Measurements from ENCODE around the gene LRRC75B.
"Not testable (repeated sequence)": the region's sequence is repeated elsewhere in the genome, so short reads cannot be mapped to it uniquely, and the experiment has no call there.

Gene LRRC75B

GRCh38 chr22:24601217-24602104 lies 8.6 kb upstream of the LRRC75B start:
- peaks cover 8% of the 10 kb centered on the region; the same call in 1 of the 2 replicates for H3K4me1 ChIP-seq (ENCODE audit: control insufficient read depth, insufficient read depth, low read length)
- no peak overlapping the region for H3K9ac ChIP-seq (ENCODE audit: low read depth, low read length)
- no peak overlapping the region for H3K27ac ChIP-seq (ENCODE audit: low read depth, low read length)
- no peaks in the 10 kb centered on the region for H3K9me3 ChIP-seq (ENCODE audit: control insufficient read depth, insufficient read depth, low read length)
- H3K4me3 ChIP-seq (ENCODE audit: low read depth, low read length) = no peak overlapping the region
- H3K36me3 ChIP-seq (ENCODE audit: control insufficient read depth, insufficient read depth, low read length) = no peaks in the 10 kb centered on the region
- H3K27me3 ChIP-seq (ENCODE audit: control insufficient read depth, insufficient read depth, low read length) = no peaks in the 10 kb centered on the region

GRCh38 chr22:24599958-24600715 lies 7.3 kb upstream of the LRRC75B start:
- H3K27me3 ChIP-seq (ENCODE audit: control insufficient read depth, insufficient read depth, low read length); H3K4me1 ChIP-seq (ENCODE audit: control insufficient read depth, insufficient read depth, low read length); H3K9me3 ChIP-seq (ENCODE audit: control insufficient read depth, insufficient read depth, low read length); H3K36me3 ChIP-seq (ENCODE audit: control insufficient read depth, insufficient read depth, low read length); H3K4me3 ChIP-seq (ENCODE audit: low read depth, low read length); H3K27ac ChIP-seq (ENCODE audit: low read depth, low read length); H3K9ac ChIP-seq (ENCODE audit: low read depth, low read length): not testable (repeated sequence)

GRCh38 chr22:24599514-24599913 lies 6.6 kb upstream of the LRRC75B start:
- Histone ChIP-seq H3K36me3 (ENCODE audit: control insufficient read depth, insufficient read depth, low read length) (no peaks in the 10 kb centered on the region), H3K4me1 (ENCODE audit: control insufficient read depth, insufficient read depth, low read length) (peaks cover 8% of the 10 kb centered on the region; the same call in 1 of the 2 replicates), H3K9ac (ENCODE audit: low read depth, low read length) (no peak overlapping the region), H3K4me3 (ENCODE audit: low read depth, low read length) (no peak overlapping the region), H3K27ac (ENCODE audit: low read depth, low read length) (no peak overlapping the region), H3K27me3 (ENCODE audit: control insufficient read depth, insufficient read depth, low read length) (no peaks in the 10 kb centered on the region), H3K9me3 (ENCODE audit: control insufficient read depth, insufficient read depth, low read length) (no peaks in the 10 kb centered on the region)

- H3K9ac ChIP-seq (ENCODE audit: low read depth, low read length); H3K9me3 ChIP-seq (ENCODE audit: control insufficient read depth, insufficient read depth, low read length); H3K27ac ChIP-seq (ENCODE audit: low read depth, low read length); H3K36me3 ChIP-seq (ENCODE audit: control insufficient read depth, insufficient read depth, low read length); H3K4me3 ChIP-seq (ENCODE audit: low read depth, low read length); H3K27me3 ChIP-seq (ENCODE audit: control insufficient read depth, insufficient read depth, low read length): not testable (repeated sequence)
- peaks cover 10% of the 10 kb centered on the region; the same call in 1 of the 2 replicates for H3K4me1 ChIP-seq (ENCODE audit: control insufficient read depth, insufficient read depth, low read length)
Measured at GRCh38 chr22:24597076-24597475, 4.2 kb upstream of the LRRC75B start.

- no peaks in the 10 kb centered on the region for H3K9me3 ChIP-seq (ENCODE audit: control insufficient read depth, insufficient read depth, low read length)
- no peak overlapping the region for H3K4me3 ChIP-seq (ENCODE audit: low read depth, low read length)
- H3K27ac ChIP-seq (ENCODE audit: low read depth, low read length) = no peak overlapping the region
- no peaks in the 10 kb centered on the region for H3K36me3 ChIP-seq (ENCODE audit: control insufficient read depth, insufficient read depth, low read length)
- no peak overlapping the region for H3K9ac ChIP-seq (ENCODE audit: low read depth, low read length)
- no peaks in the 10 kb centered on the region for H3K27me3 ChIP-seq (ENCODE audit: control insufficient read depth, insufficient read depth, low read length)
- H3K4me1 ChIP-seq (ENCODE audit: control insufficient read depth, insufficient read depth, low read length) = peaks cover 12% of the 10 kb centered on the region; the same call in 1 of the 2 replicates
Measured at GRCh38 chr22:24595863-24596262, 3.0 kb upstream of the LRRC75B start.

- Histone ChIP-seq H3K36me3 (ENCODE audit: control insufficient read depth, insufficient read depth, low read length) (no peaks in the 10 kb centered on the region), H3K4me1 (ENCODE audit: control insufficient read depth, insufficient read depth, low read length) (peaks cover 12% of the 10 kb centered on the region; the same call in 1 of the 2 replicates), H3K27me3 (ENCODE audit: control insufficient read depth, insufficient read depth, low read length) (no peaks in the 10 kb centered on the region), H3K27ac (ENCODE audit: low read depth, low read length) (no peak overlapping the region), H3K9ac (ENCODE audit: low read depth, low read length) (no peak overlapping the region), H3K9me3 (ENCODE audit: control insufficient read depth, insufficient read depth, low read length) (no peaks in the 10 kb centered on the region), H3K4me3 (ENCODE audit: low read depth, low read length) (no peak overlapping the region)
Measured at GRCh38 chr22:24595228-24595627, 2.4 kb upstream of the LRRC75B start.

DNA sequence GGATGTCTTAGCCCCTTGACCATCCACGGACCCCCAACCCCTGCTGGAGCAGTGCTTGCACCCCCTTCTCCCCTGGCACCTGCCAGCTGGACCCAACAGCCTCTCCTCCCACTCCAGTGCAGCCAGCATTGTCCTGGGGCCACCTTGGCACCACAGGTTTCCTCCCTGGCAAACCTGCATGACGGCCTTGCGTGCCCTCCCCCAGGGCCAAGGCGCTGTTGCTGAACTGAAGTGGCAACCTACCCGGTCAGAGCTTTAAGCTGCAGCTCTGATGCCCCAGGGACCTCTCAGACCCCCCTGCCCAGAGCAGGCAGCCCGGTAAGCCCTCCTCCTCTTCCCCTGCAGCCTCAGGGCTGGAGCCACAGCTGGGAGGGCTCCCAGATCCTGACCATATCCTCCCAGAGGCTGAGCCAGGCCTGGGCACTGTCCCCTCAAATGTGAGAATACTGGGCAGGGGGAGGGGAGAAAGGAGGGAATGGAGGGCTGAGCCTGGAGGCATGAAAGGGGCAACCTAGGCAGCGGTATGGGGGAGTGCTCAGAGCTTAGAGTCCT lies 1.8 kb upstream of the LRRC75B start:
- Histone ChIP-seq H3K27me3 (ENCODE audit: control insufficient read depth, insufficient read depth, low read length) (no peaks in the 10 kb centered on the region), H3K4me1 (ENCODE audit: control insufficient read depth, insufficient read depth, low read length) (peaks cover 8% of the 10 kb centered on the region; the same call in 1 of the 2 replicates), H3K9me3 (ENCODE audit: control insufficient read depth, insufficient read depth, low read length) (no peaks in the 10 kb centered on the region), H3K9ac (ENCODE audit: low read depth, low read length) (no peak overlapping the region), H3K36me3 (ENCODE audit: control insufficient read depth, insufficient read depth, low read length) (no peaks in the 10 kb centered on the region), H3K4me3 (ENCODE audit: low read depth, low read length) (no peak overlapping the region), H3K27ac (ENCODE audit: low read depth, low read length) (no peak overlapping the region)

GRCh38 chr22:24593836-24594568 lies 1.1 kb upstream of the LRRC75B start:
- no peak overlapping the region for H3K27ac ChIP-seq (ENCODE audit: low read depth, low read length)
- peaks cover 4% of the 10 kb centered on the region; the same call in 1 of the 2 replicates for H3K4me1 ChIP-seq (ENCODE audit: control insufficient read depth, insufficient read depth, low read length)
- no peak overlapping the region for H3K9ac ChIP-seq (ENCODE audit: low read depth, low read length)

DNA sequence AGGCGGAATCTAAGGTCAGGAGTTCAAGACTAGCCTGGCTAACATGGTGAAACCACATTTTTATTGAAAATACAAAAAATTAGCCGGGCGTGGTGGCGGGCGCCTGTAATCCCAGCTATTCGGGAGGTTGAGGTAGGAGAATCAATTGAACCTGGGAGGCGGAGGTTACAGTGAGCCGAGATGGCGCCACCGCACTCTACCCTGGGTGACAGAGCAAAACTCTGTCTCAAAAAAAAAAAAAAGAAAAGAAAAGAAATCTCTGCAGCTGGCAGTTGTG lies 624 bp upstream of the LRRC75B start:
- not testable (repeated sequence) for H3K27me3 ChIP-seq (ENCODE audit: control insufficient read depth, insufficient read depth, low read length); H3K36me3 ChIP-seq (ENCODE audit: control insufficient read depth, insufficient read depth, low read length); H3K27ac ChIP-seq (ENCODE audit: low read depth, low read length); H3K9me3 ChIP-seq (ENCODE audit: control insufficient read depth, insufficient read depth, low read length); H3K4me1 ChIP-seq (ENCODE audit: control insufficient read depth, insufficient read depth, low read length)
- H3K4me3 ChIP-seq (ENCODE audit: low read depth, low read length) = peak overlapping the region; percentile 61
- H3K9ac ChIP-seq (ENCODE audit: low read depth, low read length) = 0 out of 2 replicates have a peak overlapping the region, but pooled peaks have one; percentile 64

More at GRCh38 chr22:24593836-24594568, 1.1 kb upstream of the LRRC75B start:
- Histone ChIP-seq H3K9me3 (ENCODE audit: control insufficient read depth, insufficient read depth, low read length) (no peaks in the 10 kb centered on the region), H3K4me3 (ENCODE audit: low read depth, low read length) (no peak overlapping the region), H3K27me3 (ENCODE audit: control insufficient read depth, insufficient read depth, low read length) (no peaks in the 10 kb centered on the region), H3K36me3 (ENCODE audit: control insufficient read depth, insufficient read depth, low read length) (no peaks in the 10 kb centered on the region)

- peaks cover 4% of the 10 kb centered on the region; the same call in 1 of the 2 replicates for H3K4me1 ChIP-seq (ENCODE audit: control insufficient read depth, insufficient read depth, low read length)
- peak overlapping the region; percentile 23; the same call in 1 of the 2 replicates for H3K9ac ChIP-seq (ENCODE audit: low read depth, low read length)
Measured at GRCh38 chr22:24592058-24592850, 619 bp downstream of the LRRC75B start.

More at GRCh38 chr22:24592058-24592850, 619 bp downstream of the LRRC75B start:
- Histone ChIP-seq H3K36me3 (ENCODE audit: control insufficient read depth, insufficient read depth, low read length) (peaks cover 10% of the 10 kb centered on the region), H3K4me3 (ENCODE audit: low read depth, low read length) (peak overlapping the region; percentile 61), H3K27me3 (ENCODE audit: control insufficient read depth, insufficient read depth, low read length) (no peaks in the 10 kb centered on the region), H3K9me3 (ENCODE audit: control insufficient read depth, insufficient read depth, low read length) (no peaks in the 10 kb centered on the region), H3K27ac (ENCODE audit: low read depth, low read length) (peak overlapping the region; percentile 69)
